DND-41 (cell line): ENCODE measurements around the gene RGS9.

ENCODE experiments used
- ATAC-seq: fragments of 200-7000 bp; cut with Tn5 transposase; 3 replicates; pipeline ENCODE4 v1.9.1; 2021; ENCODE audit warnings: low read depth; ENCODE audit not compliant: insufficient read depth
- DNase-seq: peaks from one replicate; pipeline ENCODE4 v3.0.0-alpha.2; 2020
- H2AFZ ChIP-seq: 2 replicates; pipeline ENCODE4 v1.6.0; 2012; ENCODE audit warnings: low read depth, low read length
- H3K27ac ChIP-seq: 2 replicates; pipeline ENCODE4 v1.5.1; 2012; ENCODE audit warnings: low read length, inconsistent platforms
- H3K27me3 ChIP-seq: fragments of 200-600 bp; sonication (generic); 2 replicates; pipeline ENCODE4 v1.6.0; 2012; ENCODE audit warnings: low read length, mild to moderate bottlenecking, inconsistent platforms; ENCODE audit not compliant: insufficient read depth, poor library complexity
- H3K36me3 ChIP-seq: 2 replicates; pipeline ENCODE4 v1.5.1; 2012; ENCODE audit warnings: low read length, inconsistent platforms; ENCODE audit not compliant: insufficient read depth
- H3K4me1 ChIP-seq: 2 replicates; pipeline ENCODE4 v1.5.1; 2012; ENCODE audit warnings: mild to moderate bottlenecking, low read length; ENCODE audit not compliant: insufficient read depth
- H3K4me2 ChIP-seq: 2 replicates; pipeline ENCODE4 v1.6.0; 2012; ENCODE audit warnings: mild to moderate bottlenecking, moderate library complexity, low read length, inconsistent platforms; ENCODE audit not compliant: insufficient read depth
- H3K4me3 ChIP-seq, 2 experiments: fragments of 200-600 bp in 1 of 2; shearing (Covaris generic) in 1 of 2; 2 replicates each; pipeline ENCODE4 v1.5.1; 2012 to 2016; ENCODE audit warnings: inconsistent platforms in 2 of 2, low read length in 2 of 2, mild to moderate bottlenecking in 2 of 2, low read depth in 1 of 2, moderate library complexity in 1 of 2
- H3K79me2 ChIP-seq: 2 replicates; pipeline ENCODE4 v1.6.0; 2012; ENCODE audit warnings: low read length, inconsistent platforms; ENCODE audit not compliant: insufficient read depth
- H3K9ac ChIP-seq: 2 replicates; pipeline ENCODE4 v1.6.0; 2012; ENCODE audit warnings: low read depth, mild to moderate bottlenecking, inconsistent platforms, low read length, moderate library complexity
- H3K9me3 ChIP-seq: 2 replicates; pipeline ENCODE4 v1.5.1; 2012; ENCODE audit warnings: low read length, moderate library complexity, mild to moderate bottlenecking, inconsistent platforms; ENCODE audit not compliant: insufficient read depth, severe bottlenecking
- H4K20me1 ChIP-seq: 2 replicates; pipeline ENCODE4 v1.6.0; 2012; ENCODE audit warnings: low read length; ENCODE audit not compliant: insufficient read depth
- CTCF ChIP-seq: IDR thresholded peaks from 2 replicates; pipeline ENCODE4 v1.5.1; 2012; ENCODE audit warnings: borderline replicate concordance, low read length, moderate library complexity, mild to moderate bottlenecking; ENCODE audit not compliant: poor library complexity, severe bottlenecking; ENCODE audit errors: extremely low read depth
- EZH2 ChIP-seq: IDR thresholded peaks from 3 replicates; pipeline ENCODE4 v1.6.1; 2012; ENCODE audit warnings: borderline replicate concordance, low read depth, mild to moderate bottlenecking, moderate library complexity, low read length, inconsistent platforms; ENCODE audit not compliant: severe bottlenecking

The RGS9 gene

GRCh38 chr17:65201331-65201730 lies 64.2 kb downstream of the RGS9 start:
- no peaks in the 10 kb centered on the region; the same call in 1 of the 2 replicates for H3K36me3 ChIP-seq
- no peak overlapping the region for H3K27ac ChIP-seq
- no peaks in the 10 kb centered on the region for H3K9me3 ChIP-seq
- H3K79me2 ChIP-seq, result no peaks in the 10 kb centered on the region
- no peak overlapping the region for H2AFZ ChIP-seq
- H3K4me1 ChIP-seq, result peaks cover 6% of the 10 kb centered on the region; the same call in 1 of the 2 replicates
- no peak overlapping the region for H3K4me3 ChIP-seq
- H3K27me3 ChIP-seq, result no peaks in the 10 kb centered on the region
- no peak overlapping the region for H3K4me2 ChIP-seq
- TF ChIP-seq EZH2 (no peak), CTCF (no peak)
- no peak overlapping the region for H3K9ac ChIP-seq
- H4K20me1 ChIP-seq, result no peaks in the 10 kb centered on the region
- DNase-seq, result no peak
- ATAC-seq, result no peak

- Histone ChIP-seq H3K27ac (no peak overlapping the region), H3K27me3 (no peaks in the 10 kb centered on the region), H3K79me2 (no peaks in the 10 kb centered on the region), H4K20me1 (no peaks in the 10 kb centered on the region), H3K4me3 (no peak overlapping the region), H3K36me3 (no peaks in the 10 kb centered on the region; the same call in 1 of the 2 replicates), H3K9me3 (no peaks in the 10 kb centered on the region), H3K4me2 (no peak overlapping the region), H3K9ac (no peak overlapping the region), H2AFZ (no peak overlapping the region), H3K4me1 (peaks cover 3% of the 10 kb centered on the region; the same call in 1 of the 2 replicates)
- TF ChIP-seq CTCF (no peak), EZH2 (no peak)
- ATAC-seq, result no peak
- no peak for DNase-seq
Measured at GRCh38 chr17:65202844-65203571, 65.8 kb downstream of the RGS9 start.

- H2AFZ ChIP-seq, result no peak overlapping the region
- no peaks in the 10 kb centered on the region for H3K79me2 ChIP-seq
- no peaks in the 10 kb centered on the region for H3K4me1 ChIP-seq
- no peak overlapping the region for H3K27ac ChIP-seq
- no peak overlapping the region for H3K9ac ChIP-seq
- H4K20me1 ChIP-seq, result no peaks in the 10 kb centered on the region
- H3K4me3 ChIP-seq, result no peak overlapping the region
- no peak for ATAC-seq
- H3K9me3 ChIP-seq, result no peaks in the 10 kb centered on the region
- no peak overlapping the region for H3K4me2 ChIP-seq
- H3K36me3 ChIP-seq, result no peaks in the 10 kb centered on the region; the same call in 1 of the 2 replicates
- no peak for TF ChIP-seq CTCF
- no peak for TF ChIP-seq EZH2
- no peaks in the 10 kb centered on the region for H3K27me3 ChIP-seq
- DNase-seq, result no peak
Measured at GRCh38 chr17:65204001-65204400, 66.8 kb downstream of the RGS9 start.
